Epidermal melanocyte (primary cell): Measurements from ENCODE around the gene WNT7B.

Source experiments
- DNase-seq: peaks from one replicate; pipeline ENCODE4 v3.0.0; 2011; ENCODE audit warnings: low spot score; ENCODE audit not compliant: insufficient read length

The WNT7B gene

GRCh38 chr22:45931042-45931441 is 45.9 kb downstream of the WNT7B start:
- no peak for DNase-seq

- no peak for DNase-seq
Observed at GRCh38 chr22:45930324-45930723, 46.6 kb downstream of the WNT7B start.

GRCh38 chr22:45929649-45930048 is 47.3 kb downstream of the WNT7B start:
- DNase-seq: no peak

GRCh38 chr22:45928726-45929368 is 48.1 kb downstream of the WNT7B start:
- no peak for DNase-seq

- no peak for DNase-seq
Observed at GRCh38 chr22:45927059-45927458, 49.9 kb downstream of the WNT7B start.

GRCh38 chr22:45926433-45926832 is 50.5 kb downstream of the WNT7B start:
- no peak for DNase-seq

GRCh38 chr22:45925811-45926351 is 51.1 kb downstream of the WNT7B start:
- no peak for DNase-seq

GRCh38 chr22:45923835-45924234 is 53.1 kb downstream of the WNT7B start:
- no peak for DNase-seq

GRCh38 chr22:45923212-45923611 is 53.8 kb downstream of the WNT7B start:
- no peak for DNase-seq

GRCh38 chr22:45922661-45923060 is 54.3 kb downstream of the WNT7B start:
- no peak for DNase-seq

GRCh38 chr22:45922256-45922655 is 54.7 kb downstream of the WNT7B start:
- DNase-seq: no peak

- no peak for DNase-seq
Observed at GRCh38 chr22:45919504-45920286, 57.3 kb downstream of the WNT7B start.

GRCh38 chr22:45918459-45919370 is 58.2 kb downstream of the WNT7B start:
- no peak for DNase-seq

- no peak for DNase-seq
Observed at GRCh38 chr22:45917700-45918458, 59.1 kb downstream of the WNT7B start.

- no peak for DNase-seq
Observed at GRCh38 chr22:45917146-45917545, 59.8 kb downstream of the WNT7B start.

- DNase-seq: no peak
Observed at GRCh38 chr22:45916515-45916914, 60.4 kb downstream of the WNT7B start.

GRCh38 chr22:45915841-45916240 is 61.1 kb downstream of the WNT7B start:
- DNase-seq: no peak

GRCh38 chr22:45915151-45915550 is 61.8 kb downstream of the WNT7B start:
- DNase-seq: no peak

GRCh38 chr22:45914309-45914708 is 62.7 kb downstream of the WNT7B start:
- DNase-seq: no peak

GRCh38 chr22:45912910-45913309 is 64.1 kb downstream of the WNT7B start:
- DNase-seq: no peak
